ENCODE results near the gene ZNF142. TPM values are rescaled to one million over a fixed set of nuclear protein-coding genes. Genes with fewer than 3 reads are reported as not detected.
A peak's percentile ranks its signal among the peaks of the same experiment; 100 is the strongest.

The ZNF142 gene
- total and polyA plus RNA-seq, 2 of the 4 experiments (the other 2 are of a cell fraction) = 4.3 to 9.7 TPM

GRCh38 chr2:218694405-218695145 lies 35.2 kb upstream of the ZNF142 start:
- dilution Hi-C loops (cut with HindIII; ENCODE audit: low sequenced_read_pairs, unreplicated experiment) = no loop called here
- Histone ChIP-seq H2AK9ac (replicated peaks; ENCODE audit: low read depth, low read length, poor library complexity) (no peak overlapping the region), H3K27ac (ENCODE audit: insufficient read depth, low read length) (no peak overlapping the region), H2BK20ac (ENCODE audit: low read depth, low read length) (no peak overlapping the region), H2BK120ac (ENCODE audit: low read depth, low read length) (no peak overlapping the region), H4K8ac (ENCODE audit: low read depth in 2 of 2, low read length in 2 of 2) (no peak overlapping the region), H2BK5ac (ENCODE audit: low read depth, low read length, poor library complexity, severe bottlenecking) (no peak overlapping the region), H3K9me1 (ENCODE audit: insufficient read depth, low read length) (peaks cover 4% of the 10 kb centered on the region; the same call in 1 of the 2 replicates), H4K91ac (ENCODE audit: insufficient read depth, low read depth, low read length) (no peak overlapping the region), H4K20me1 (ENCODE audit: insufficient read depth, low read length) (no peaks in the 10 kb centered on the region), H3K4me2 (ENCODE audit: low read depth, low read length) (no peak overlapping the region), H3K36me3 (ENCODE audit: control insufficient read depth, insufficient read depth, low read length) (peaks cover 52% of the 10 kb centered on the region), H3K4me1 (ENCODE audit: control insufficient read depth, insufficient read depth, low read length) (peaks cover 3% of the 10 kb centered on the region; the same call in 1 of the 2 replicates), H3K79me1 (ENCODE audit: low read depth in 1 of 2, low read length in 2 of 2) (no peaks in the 10 kb centered on the region), H3K27me3 (ENCODE audit: control insufficient read depth, insufficient read depth, low read length) (no peaks in the 10 kb centered on the region), H3K4me3 (ENCODE audit: insufficient read depth, low read depth, low read length) (no peak overlapping the region), H3K23ac (ENCODE audit: low read depth, low read length) (no peak overlapping the region), H3K9me3 (ENCODE audit: control insufficient read depth, insufficient read depth, low read length) (no peaks in the 10 kb centered on the region), H3K4ac (ENCODE audit: low read depth, low read length) (no peak overlapping the region), H2BK15ac (ENCODE audit: low read depth, low read length) (no peak overlapping the region), H3K14ac (replicated peaks; ENCODE audit: low read depth, low read length) (no peak overlapping the region), H2AK5ac (ENCODE audit: low read depth, low read length) (no peak overlapping the region), H2AFZ (replicated peaks; ENCODE audit: low read length, poor library complexity) (no peak overlapping the region), H3K9ac (ENCODE audit: low read depth, low read length) (no peak overlapping the region), H3K18ac (ENCODE audit: low read depth, low read length) (no peak overlapping the region), H3K56ac (ENCODE audit: extremely low read depth, insufficient read depth, low read length) (no peak overlapping the region), H4K5ac (ENCODE audit: low read depth, low read length) (no peak overlapping the region)
- TF ChIP-seq RAD21 (IDR thresholded peaks at IDR 0.05; ENCODE audit: low read length) (no peak), ELK1 (IDR thresholded peaks at IDR 0.05; ENCODE audit: borderline replicate concordance, low read depth, low read length) (no peak), MXI1 (IDR thresholded peaks at IDR 0.05; ENCODE audit: borderline replicate concordance, low read depth, low read length) (no peak), SMC3 (IDR thresholded peaks at IDR 0.05; ENCODE audit: low read depth, low read length) (no peak), USF2 (IDR thresholded peaks at IDR 0.05; ENCODE audit: low read depth, low read length) (no peak), POLR2A (IDR thresholded peaks at IDR 0.05; ENCODE audit: low read depth, low read length) (no peak), MAZ (IDR thresholded peaks at IDR 0.05; ENCODE audit: borderline replicate concordance, low read depth, low read length) (no peak), FOS (IDR thresholded peaks at IDR 0.05; ENCODE audit: low read depth, low read length) (no peak), CTCF (conservative IDR thresholded peaks at IDR 0.05; ENCODE audit: low read depth, low read length) (no peak), MAFK (IDR thresholded peaks at IDR 0.05; ENCODE audit: low read depth, low read length) (no peak), RCOR1 (IDR thresholded peaks at IDR 0.05; ENCODE audit: insufficient replicate concordance, low read length) (no peak), RFX5 (IDR thresholded peaks at IDR 0.05; ENCODE audit: low read depth, low read length) (no peak)
- peak; percentile 61 for DNase-seq
- ChIA-PET POLR2A (ENCODE audit: unreplicated experiment) (no interaction called here), CTCF (interaction anchor here (1.7 kb wide), 1 partner anchor 16 kb away, joined by 4 read pairs; the partner anchor contains the start of gene TTLL4)
- in situ Hi-C loops (cut with MboI; ENCODE audit: low sequenced_read_pairs) = no loop called here
- WGBS, 2 experiments (ENCODE audit: extremely low coverage in 2 of 2, insufficient read length in 1 of 2) = no CpG with 5 or more reads among the region's 3 CpGs
- intact Hi-C loops (cut with micrococcal nuclease) = no loop called here
- peak; percentile 70 for ATAC-seq (ENCODE audit: low read depth)
- BruUV-seq (replicated peaks) = no TSS peak
